NCI-H748 (cell line): Measurements from ENCODE around the gene RPS8.
"Not testable (repeated sequence)": the region's sequence is repeated elsewhere in the genome, so short reads cannot be mapped to it uniquely, and the experiment has no call there.

Experiments
- DNase-seq: peaks from one replicate; lab custom pipeline; 2025; ENCODE audit not compliant: unreplicated experiment; lab: John Stamatoyannopoulos, UW

RPS8 gene

DNA sequence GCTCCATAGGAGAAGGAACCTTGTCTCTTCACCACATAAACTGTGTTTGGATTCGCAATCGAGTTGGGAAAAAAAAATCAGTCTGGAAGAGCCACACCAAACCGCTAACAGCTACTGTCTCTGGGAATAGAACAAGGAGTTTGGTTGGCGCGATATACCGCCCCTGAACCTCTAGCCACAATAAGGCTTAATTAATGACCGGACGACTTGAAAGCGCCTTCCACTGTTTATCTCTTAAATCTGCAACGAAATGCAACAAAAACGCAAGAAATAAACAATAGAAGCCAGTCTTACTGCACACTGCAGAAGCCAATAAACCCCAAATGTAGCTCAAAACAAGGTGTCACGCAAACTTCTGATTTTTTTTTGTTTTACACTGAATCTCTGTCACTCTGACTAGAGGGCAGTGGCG, 43.9 kb downstream of the RPS8 start:
- DNase-seq, result no peak

DNA sequence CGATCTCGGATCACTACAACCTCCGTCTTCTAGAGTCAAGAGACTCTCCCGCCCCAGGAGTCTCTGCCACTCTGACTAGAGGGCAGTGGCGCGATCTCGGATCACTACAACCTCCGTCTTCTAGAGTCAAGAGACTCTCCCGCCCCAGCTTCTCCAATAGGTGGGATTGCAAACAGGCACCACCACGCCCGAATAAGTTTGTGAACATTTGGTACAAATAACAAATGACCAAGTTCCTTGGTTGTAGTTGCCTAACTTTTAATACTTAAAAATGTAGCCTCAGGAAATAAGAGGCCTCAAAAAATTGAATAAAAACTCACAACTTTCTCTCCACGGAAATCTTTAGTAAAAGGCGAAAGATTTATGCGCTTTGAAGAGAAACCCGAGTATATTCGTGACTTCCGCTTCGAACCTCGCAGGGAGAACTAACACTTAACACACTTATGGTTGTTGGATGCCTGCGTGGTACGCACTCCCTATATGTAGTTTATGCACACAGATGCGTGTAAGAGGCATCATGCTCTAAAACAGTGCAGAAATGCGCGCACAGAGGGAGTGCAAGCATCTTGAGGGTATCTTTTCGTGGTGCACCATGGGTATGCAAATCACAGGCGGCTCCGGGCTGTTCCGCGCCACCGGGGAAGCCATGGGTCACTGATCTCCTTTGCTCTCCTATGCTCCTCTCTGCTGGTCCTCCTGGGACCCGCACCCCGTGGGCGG, 44.4 kb downstream of the RPS8 start:
- peak; percentile 92 for DNase-seq

DNA sequence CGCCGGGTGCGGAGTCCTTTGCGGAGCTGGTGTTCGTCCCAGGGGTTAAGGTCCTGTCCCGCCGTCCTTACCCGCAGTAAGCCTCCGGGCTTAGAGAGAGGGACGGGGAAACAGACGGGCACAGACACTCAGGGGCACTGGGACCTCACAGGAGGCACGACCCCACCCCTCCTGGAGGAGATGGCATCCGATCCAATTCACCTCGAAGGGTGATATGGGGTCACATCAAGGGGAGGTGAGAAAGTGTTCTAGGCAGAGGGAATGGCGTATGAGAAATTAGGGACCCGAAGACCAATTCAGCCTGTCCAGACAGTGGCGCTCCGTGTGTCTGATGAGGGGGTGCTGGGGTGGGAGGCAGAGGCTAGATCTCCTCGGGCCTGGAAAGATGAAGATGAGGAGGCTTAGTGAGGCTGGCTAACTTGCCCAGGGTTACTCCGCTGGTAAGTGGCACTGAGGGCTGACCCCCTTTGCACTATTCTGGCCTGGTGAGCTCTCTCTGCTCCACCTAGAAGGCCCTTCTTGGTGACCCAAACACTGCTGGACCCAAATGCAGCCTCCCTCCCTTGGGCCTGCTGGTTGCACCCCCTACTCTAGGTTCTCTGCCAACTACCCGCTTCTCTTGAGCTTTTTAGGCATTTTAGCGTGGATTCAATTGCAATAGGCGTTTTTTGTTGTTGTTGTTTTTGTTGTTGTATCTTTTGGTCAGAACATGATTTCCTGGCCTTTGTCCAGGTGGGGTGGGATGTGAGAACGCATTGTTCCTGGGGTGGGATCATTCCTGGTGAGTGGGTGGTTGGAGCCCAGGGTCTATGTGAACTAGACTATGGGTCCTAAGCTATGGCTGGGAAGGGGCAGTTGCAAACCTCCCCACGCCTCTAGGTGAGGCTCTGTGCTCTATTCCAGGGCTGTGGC, 45.2 kb downstream of the RPS8 start:
- no peak for DNase-seq

- DNase-seq, result no peak
These were observed 45.9 kb downstream of the RPS8 start for GRCh38 chr1:44821240-44821715.

- no peak for DNase-seq
These were observed 46.9 kb downstream of the RPS8 start for GRCh38 chr1:44822131-44822701.

DNA sequence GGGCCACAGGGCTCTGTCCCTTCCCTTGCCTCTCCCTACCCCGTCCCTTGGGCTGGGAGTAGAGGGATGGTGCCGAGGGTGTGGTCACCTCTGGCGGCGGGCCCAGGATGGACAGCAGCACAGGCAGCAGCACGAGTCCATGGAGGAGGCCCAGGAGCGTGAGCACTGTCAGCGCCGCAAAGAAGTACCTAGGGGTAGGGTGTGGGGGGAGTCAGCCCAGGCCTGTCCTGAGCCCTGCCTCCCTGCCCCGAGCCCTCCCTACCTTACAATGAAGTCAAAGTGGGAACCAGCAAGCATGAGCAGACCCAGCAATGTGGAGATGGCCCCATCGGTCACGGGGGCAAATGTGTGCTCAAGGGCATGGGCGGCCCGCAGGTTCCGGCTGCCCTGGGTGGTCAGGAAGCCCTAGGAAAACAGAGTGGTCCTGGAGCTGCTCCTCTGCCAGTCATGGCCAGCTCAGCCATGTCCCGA, 47.7 kb downstream of the RPS8 start:
- no peak for DNase-seq

GRCh38 chr1:44824392-44824791, 49.1 kb downstream of the RPS8 start:
- DNase-seq, result not testable (repeated sequence)

DNA sequence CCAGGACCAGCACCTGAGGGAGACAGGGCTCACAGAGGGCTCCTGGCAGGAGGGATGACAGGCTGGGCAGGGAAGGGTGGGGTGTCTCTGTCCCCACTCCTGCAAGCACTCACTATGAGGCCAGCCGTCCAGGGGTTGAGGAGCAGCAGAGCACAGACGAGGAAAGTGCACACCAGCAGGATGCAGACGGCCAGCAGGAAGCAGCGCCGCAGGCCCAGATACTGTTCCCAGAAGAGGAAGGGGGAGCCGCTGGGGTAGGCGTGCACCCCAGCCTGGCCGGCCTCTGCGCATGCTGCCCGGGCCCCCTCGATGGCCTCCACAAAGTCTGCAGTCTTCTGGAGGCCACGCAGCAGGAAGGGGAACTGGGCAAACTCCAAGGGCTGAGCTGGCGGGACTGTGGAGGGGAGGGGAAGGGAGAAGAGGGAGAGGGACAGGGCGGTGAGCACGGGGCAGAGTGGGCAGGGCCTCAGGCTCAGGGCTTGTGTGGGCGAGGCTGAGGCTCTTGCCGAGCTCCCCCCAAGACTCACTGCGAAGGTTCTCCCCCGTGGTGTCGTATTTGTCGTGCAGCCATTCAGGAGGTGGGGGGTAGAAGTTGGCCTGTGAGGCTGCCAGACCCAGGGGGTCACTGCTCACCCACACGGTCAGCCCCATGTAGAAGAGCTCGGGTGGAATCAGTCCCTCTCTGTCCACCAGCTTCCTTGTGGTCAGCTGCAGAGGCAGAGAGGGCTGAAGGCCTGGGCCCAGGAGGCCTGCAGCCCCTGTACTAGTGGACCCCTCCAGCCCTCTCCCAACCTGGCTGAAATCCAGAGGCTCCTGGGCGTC, 51.2 kb downstream of the RPS8 start:
- DNase-seq, result no peak

- DNase-seq, result no peak
These were observed 52.1 kb downstream of the RPS8 start for GRCh38 chr1:44827197-44828002.

DNA sequence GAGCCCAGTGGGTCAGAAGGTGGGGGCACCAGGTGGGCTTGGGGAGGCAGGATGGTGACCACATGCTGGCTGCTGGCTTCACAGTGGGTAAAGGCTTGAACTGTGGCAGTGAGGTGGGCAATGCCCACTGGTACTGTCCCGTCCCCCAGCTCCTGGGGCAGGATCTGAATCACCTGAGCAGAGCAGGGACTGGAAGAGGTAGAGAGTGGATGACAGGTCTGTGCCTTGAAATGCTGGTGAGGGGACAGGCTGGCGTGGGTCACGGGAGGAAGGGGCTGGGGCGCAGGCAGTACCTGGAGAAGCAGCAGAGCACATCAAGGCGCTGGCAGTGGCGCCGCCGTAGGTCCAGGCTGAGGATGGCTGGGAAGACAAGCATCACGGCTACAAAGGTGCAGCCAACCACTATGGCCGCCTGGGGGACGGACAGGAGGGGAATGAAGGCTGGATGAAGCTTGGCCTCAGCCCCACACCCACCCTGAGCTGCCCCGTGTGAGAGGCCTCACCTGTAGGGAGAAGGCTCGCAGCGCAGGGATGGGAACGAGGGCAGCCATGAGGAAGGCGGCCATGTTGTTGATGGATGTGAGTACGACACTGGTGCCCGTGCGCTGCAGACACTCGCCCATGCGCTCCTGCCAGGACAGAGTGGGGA, 52.8 kb downstream of the RPS8 start:
- DNase-seq, result no peak
